Panc1 (cell line): ENCODE results near the gene WNT3A. TPM values are rescaled to one million over a fixed set of nuclear protein-coding genes. Genes with fewer than 3 reads are reported as not detected.

ENCODE experiments used
- ATAC-seq: fragments of 200-7000 bp; cut with Tn5 transposase; 2 replicates; pipeline ENCODE4 v1.9.1; 2020; ENCODE audit warnings: mild to moderate bottlenecking, moderate library complexity
- BruUV-seq: library from RNA; stranded (reverse); fragments of 400-500 nt; replicated peaks from 2 replicates; lab custom pipeline; 2021; lab: Mats Ljungman, UMichigan
- CTCF ChIA-PET: fragments of 300-600 bp; sonication (Branson Sonifier 250); formaldehyde crosslinking; loops from one replicate; lab custom pipeline; 2022; ENCODE audit warnings: antibody characterized with exemption; lab: Charles Lee
- POLR2A ChIA-PET: fragments of 300-600 bp; sonication (Branson Sonifier 250); formaldehyde crosslinking; loops from one replicate; lab custom pipeline; 2022; ENCODE audit warnings: antibody characterized with exemption; lab: Charles Lee
- DNase-seq: peaks from one replicate; pipeline ENCODE4 v3.0.0-alpha.2; 2010; ENCODE audit warnings: low read depth, low spot score
- H3K27ac ChIP-seq: 2 replicates; pipeline ENCODE4 v1.5.1; 2011; ENCODE audit warnings: mild to moderate bottlenecking, low read length, inconsistent platforms
- H3K27me3 ChIP-seq: fragments of 200-500 bp; sonication (Bioruptor generic); 2 replicates; pipeline ENCODE4 v1.6.0; 2014; ENCODE audit warnings: low read length, inconsistent platforms; ENCODE audit not compliant: control insufficient read depth, insufficient read depth
- H3K36me3 ChIP-seq: fragments of 200-500 bp; sonication (Bioruptor generic); 2 replicates; pipeline ENCODE4 v1.5.1; 2014; ENCODE audit warnings: inconsistent platforms, mild to moderate bottlenecking, low read length, moderate library complexity; ENCODE audit not compliant: control insufficient read depth, insufficient read depth
- H3K4me1 ChIP-seq: 2 replicates; pipeline ENCODE4 v1.5.1; 2011; ENCODE audit warnings: inconsistent platforms, mild to moderate bottlenecking, low read length, moderate library complexity; ENCODE audit not compliant: control insufficient read depth, insufficient read depth
- H3K4me3 ChIP-seq, 2 experiments: 2 replicates each; pipeline ENCODE4 v1.5.1; 2011 to 2012; ENCODE audit warnings: low read depth in 2 of 2, low read length in 2 of 2, mild to moderate bottlenecking in 2 of 2, inconsistent platforms in 1 of 2, moderate library complexity in 1 of 2
- H3K9me3 ChIP-seq: fragments of 200-500 bp; sonication (Bioruptor generic); 2 replicates; pipeline ENCODE4 v1.5.1; 2014; ENCODE audit warnings: low read depth, mild to moderate bottlenecking, inconsistent platforms, low read length, moderate library complexity; ENCODE audit not compliant: control insufficient read depth, insufficient read depth
- CTCF ChIP-seq: fragments of 450-650 bp; IDR thresholded peaks from 2 replicates; pipeline ENCODE4 v1.5.1; 2017; ENCODE audit warnings: mild to moderate bottlenecking
- POLR2AphosphoS5 ChIP-seq: IDR thresholded peaks from 2 replicates; pipeline ENCODE4 v1.6.1; 2012; ENCODE audit warnings: mild to moderate bottlenecking, low read depth, low read length, moderate library complexity
- REST ChIP-seq, 2 experiments: IDR thresholded peaks; 2 replicates each; pipeline ENCODE4 v1.6.1; 2011 to 2012; ENCODE audit warnings: low read depth in 2 of 2, control low read depth in 1 of 2, low read length in 1 of 2, mild to moderate bottlenecking in 1 of 2, moderate library complexity in 1 of 2; ENCODE audit not compliant: insufficient read depth in 1 of 2
- SIN3A ChIP-seq: IDR thresholded peaks from 2 replicates; pipeline ENCODE4 v1.6.1; 2012; ENCODE audit warnings: low read depth, mild to moderate bottlenecking, low read length, moderate library complexity, borderline replicate concordance; ENCODE audit not compliant: insufficient read depth
- TCF7L2 ChIP-seq: IDR thresholded peaks from 2 replicates; pipeline ENCODE4 v1.6.1; 2011; ENCODE audit warnings: mild to moderate bottlenecking, low read depth, low read length, inconsistent platforms
- in situ Hi-C: cut with HindIII; loops from 2 replicates; pipeline ENCODE4 v1.10.0; 2016; ENCODE audit warnings: low sequenced_read_pairs, low pct_unique_long_range_greater_than_20kb
- intact Hi-C: fragments of 100-400 bp; cut with micrococcal nuclease; formaldehyde crosslinking; loops from one replicate; pipeline ENCODE4 v1.10.0; 2022; ENCODE audit not compliant: unreplicated experiment
- total RNA-seq: library from RNA; stranded (reverse); gene quantifications from one replicate; pipeline ENCODE4 v1.2.1, GENCODE V29; 2021; ENCODE audit not compliant: unreplicated experiment

The WNT3A gene
- total RNA-seq, 1 experiment from 2014 or later: not detected

GRCh38 chr1:228037401-228038386 is 30.9 kb downstream of the WNT3A start:
- H3K4me3 ChIP-seq: peak overlapping the region in 1 of 2 experiments; percentile 11; a peak in 1 of 4 replicates
- POLR2A ChIA-PET: no interaction called here
- H3K36me3 ChIP-seq: no peaks in the 10 kb centered on the region
- in situ Hi-C loops (no loop called here), intact Hi-C loops (no loop called here)
- DNase-seq (no peak), ATAC-seq (peak; percentile 78)
- CTCF ChIA-PET: no interaction called here
- no peak overlapping the region for H3K27ac ChIP-seq
- no peaks in the 10 kb centered on the region for H3K27me3 ChIP-seq
- no TSS peak for BruUV-seq
- H3K9me3 ChIP-seq: no peaks in the 10 kb centered on the region
- TF ChIP-seq POLR2AphosphoS5 (no peak), CTCF (no peak), REST (IDR thresholded peaks at IDR 0.05; ENCODE audit: insufficient read depth in 1 of 2, low read depth in 2 of 2, low read length in 1 of 2) (no peak), SIN3A (no peak), TCF7L2 (no peak)
- H3K4me1 ChIP-seq: peaks cover 4% of the 10 kb centered on the region; the same call in 1 of the 2 replicates

- H3K4me3 ChIP-seq: no peak overlapping the region
Observed at GRCh38 chr1:228038387-228039005, 31.7 kb downstream of the WNT3A start.

More at GRCh38 chr1:228038387-228039005, 31.7 kb downstream of the WNT3A start:
- Histone ChIP-seq H3K4me1 (peaks cover 4% of the 10 kb centered on the region; the same call in 1 of the 2 replicates), H3K27me3 (no peaks in the 10 kb centered on the region), H3K9me3 (no peaks in the 10 kb centered on the region), H3K36me3 (no peaks in the 10 kb centered on the region), H3K27ac (no peak overlapping the region)
- BruUV-seq: no TSS peak
- CTCF ChIA-PET: no interaction called here
- in situ Hi-C loops (no loop called here), intact Hi-C loops (no loop called here)
- TF ChIP-seq TCF7L2: no peak
- no peak for TF ChIP-seq REST (IDR thresholded peaks at IDR 0.05; ENCODE audit: insufficient read depth in 1 of 2, low read depth in 2 of 2, low read length in 1 of 2)
- no peak for TF ChIP-seq SIN3A
- TF ChIP-seq POLR2AphosphoS5: no peak
- no peak for TF ChIP-seq CTCF
- no peak for DNase-seq
- POLR2A ChIA-PET: no interaction called here
- ATAC-seq: no peak
